Limb (tissue), 2 donors: ENCODE results near the gene PLCB1.
A peak's percentile ranks its signal among the peaks of the same experiment; 100 is the strongest.

Source experiments
- DNase-seq, 2 donors: peaks; one replicate each; pipeline ENCODE4 v3.0.0-alpha.2; 2016; ENCODE audit errors: extremely low spot score in 2 of 2

The PLCB1 gene

DNA sequence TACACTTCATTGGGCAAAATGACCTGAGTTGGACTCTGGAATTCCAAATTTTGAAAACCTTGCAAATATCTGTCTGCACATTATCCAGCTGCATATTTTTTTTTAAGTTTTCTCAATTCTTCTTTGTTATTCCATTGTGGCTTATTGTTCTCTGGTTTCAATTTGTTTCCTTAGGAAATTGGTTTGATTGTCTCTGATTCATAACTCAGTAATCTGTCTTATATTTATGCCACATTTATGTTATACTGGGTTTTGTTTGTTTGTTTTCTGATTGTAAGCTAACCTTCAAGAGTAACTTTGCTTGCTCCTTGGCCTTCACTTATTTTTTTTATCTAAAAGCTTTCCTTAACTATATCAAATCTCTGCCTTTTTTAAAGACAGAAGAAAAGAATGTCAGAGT is 743.5 kb downstream of the PLCB1 start:
- DNase-seq, result no peak

DNA sequence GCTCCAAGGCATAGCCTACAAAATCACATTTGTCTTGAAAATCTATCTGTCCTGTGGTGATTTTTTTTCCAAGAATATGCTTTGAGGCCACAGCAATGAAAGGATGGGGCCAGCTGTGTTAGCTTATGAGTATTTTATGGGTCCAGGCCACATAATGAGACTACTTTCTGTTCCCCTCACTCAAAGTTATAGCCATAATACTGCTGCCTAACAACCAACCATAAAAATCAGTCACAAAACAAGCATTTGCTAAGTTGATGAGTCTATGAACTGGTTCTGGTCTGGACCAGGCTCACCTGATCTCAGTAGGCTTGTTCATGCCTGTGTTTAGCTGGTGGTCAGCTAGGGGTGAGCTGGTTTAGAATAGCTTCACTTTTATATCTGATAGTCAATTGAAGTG is 744.3 kb downstream of the PLCB1 start:
- no peak for DNase-seq

DNA sequence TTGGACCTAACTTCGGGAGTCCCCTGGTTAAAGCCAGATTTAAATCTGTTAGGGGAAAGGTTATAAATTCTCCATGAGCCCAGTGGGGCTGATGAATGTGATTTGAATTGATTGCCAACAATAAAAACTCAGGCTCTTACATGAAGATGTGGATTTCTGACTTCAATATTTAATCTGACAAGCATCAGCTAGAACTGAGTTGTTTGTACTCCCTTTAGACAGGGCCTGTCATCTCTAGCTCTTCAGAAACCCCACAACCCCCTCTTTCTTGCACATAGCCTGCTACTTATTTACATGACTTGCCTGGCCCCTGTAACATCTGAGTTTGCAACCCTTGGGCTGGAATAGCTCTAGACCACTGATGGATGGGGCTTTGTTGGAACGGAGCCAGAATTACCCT is 745.2 kb downstream of the PLCB1 start:
- DNase-seq, result no peak

DNA sequence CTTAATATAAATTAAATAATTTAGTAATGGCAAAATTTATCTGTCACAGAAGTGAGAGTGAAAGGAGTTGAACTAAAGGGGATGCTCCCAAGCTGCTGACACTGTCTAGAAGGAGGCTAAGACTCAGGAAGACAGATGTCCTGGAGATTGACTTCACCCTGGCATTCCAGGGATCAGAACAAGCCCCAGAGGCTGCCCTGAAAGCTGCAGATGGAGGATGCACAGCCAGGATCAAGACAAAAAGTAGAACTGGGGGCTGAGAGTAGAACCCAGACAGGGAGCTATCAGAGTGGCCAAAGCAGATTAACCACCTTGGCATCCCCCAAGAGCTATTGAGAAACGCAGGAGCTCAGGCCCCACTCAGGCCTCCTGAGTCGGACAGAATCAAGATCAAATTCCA is 747.6 kb downstream of the PLCB1 start:
- DNase-seq, result no peak

DNA sequence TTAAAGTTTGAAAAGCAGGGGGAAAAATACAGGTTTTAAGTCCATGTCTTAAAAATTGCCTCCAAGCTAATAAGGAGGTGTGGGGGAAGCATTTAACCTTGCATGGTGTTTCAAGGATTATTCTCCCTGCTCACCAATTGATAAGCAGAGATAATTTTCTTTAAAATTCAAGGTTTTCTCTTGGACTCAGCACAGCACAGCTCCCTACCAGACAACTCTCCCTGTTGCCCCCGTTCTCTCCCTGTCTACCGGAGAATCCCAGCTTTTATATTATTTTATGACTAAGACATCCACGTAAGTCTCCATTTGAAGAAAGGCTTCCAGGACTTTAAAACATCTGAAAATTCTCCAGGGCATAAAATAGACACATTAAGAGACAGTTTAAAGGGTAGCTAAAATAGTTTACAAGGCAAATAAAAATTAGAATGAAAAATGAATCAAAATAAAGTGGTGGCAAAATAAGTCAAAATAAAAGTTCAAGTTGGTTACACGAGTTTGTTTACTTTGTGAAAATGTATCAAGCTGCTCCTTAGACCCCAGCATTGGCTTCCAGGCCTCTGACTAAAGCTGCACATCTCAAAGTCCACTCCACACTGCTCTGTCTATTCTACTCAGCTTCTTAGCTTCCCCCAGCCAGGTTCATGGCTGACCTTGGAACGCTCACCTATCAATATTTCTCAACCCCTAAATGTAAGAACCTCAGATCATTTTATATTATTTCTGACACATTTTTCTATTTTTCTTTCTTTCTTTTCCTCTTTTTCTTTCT is 748.2 kb downstream of the PLCB1 start:
- DNase-seq, result no peak

DNA sequence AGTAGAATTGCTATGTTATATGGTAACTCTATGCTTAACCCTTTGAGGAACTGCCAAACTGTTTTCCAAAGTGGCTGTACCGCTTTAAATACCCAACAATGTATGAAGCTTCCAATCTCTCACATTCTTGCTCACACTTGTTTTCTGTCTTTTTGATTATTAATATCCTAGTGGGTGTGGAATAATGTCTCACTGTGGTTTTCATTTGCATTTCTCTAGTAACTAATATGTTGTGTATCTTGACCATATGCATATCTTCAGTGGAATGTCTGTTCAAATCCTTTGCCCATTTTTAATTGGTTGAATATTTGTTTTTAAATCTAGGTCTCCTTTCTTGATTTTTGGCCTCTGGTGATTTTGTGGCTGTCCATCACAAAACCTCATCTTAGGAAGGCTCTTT is 759.0 kb downstream of the PLCB1 start:
- no peak for DNase-seq

DNA sequence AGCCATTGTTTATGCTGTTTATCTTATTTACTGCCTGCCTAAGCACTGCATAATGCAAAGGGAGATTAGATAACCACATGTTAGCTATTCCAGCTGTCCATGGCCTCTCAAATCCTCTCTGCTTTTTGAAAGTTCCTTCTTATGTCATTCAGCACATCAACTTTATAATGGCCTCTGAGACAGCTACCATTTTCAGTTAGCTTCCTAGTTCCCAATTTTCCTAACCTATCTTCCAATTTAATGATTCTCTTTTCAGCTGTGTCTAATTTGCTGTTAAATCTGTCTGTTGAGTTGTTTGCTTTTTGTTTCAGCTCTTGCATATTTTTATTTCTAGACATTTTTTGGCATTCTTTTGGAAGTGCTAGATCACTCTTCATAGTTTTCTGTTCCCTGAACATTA is 763.4 kb downstream of the PLCB1 start:
- no peak for DNase-seq

DNA sequence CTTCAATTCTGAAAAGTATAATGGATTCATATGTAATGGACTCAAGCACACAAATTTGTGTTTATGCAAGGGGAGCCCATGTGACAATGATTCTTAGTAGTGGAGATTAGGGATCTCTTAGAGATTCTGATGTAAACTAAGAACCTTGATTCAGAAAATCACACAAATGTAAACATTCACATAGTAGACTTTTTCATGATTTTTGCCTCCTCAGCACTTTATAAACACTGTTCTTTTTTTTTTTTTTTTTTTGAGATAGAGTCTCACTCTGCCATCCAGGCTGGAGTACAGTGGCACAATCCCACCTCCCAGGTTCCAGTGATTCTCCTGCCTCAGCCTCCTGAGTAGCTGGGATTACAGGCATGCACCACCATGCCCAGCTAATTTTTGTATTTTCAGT is 766.8 kb downstream of the PLCB1 start:
- DNase-seq, result no peak

DNA sequence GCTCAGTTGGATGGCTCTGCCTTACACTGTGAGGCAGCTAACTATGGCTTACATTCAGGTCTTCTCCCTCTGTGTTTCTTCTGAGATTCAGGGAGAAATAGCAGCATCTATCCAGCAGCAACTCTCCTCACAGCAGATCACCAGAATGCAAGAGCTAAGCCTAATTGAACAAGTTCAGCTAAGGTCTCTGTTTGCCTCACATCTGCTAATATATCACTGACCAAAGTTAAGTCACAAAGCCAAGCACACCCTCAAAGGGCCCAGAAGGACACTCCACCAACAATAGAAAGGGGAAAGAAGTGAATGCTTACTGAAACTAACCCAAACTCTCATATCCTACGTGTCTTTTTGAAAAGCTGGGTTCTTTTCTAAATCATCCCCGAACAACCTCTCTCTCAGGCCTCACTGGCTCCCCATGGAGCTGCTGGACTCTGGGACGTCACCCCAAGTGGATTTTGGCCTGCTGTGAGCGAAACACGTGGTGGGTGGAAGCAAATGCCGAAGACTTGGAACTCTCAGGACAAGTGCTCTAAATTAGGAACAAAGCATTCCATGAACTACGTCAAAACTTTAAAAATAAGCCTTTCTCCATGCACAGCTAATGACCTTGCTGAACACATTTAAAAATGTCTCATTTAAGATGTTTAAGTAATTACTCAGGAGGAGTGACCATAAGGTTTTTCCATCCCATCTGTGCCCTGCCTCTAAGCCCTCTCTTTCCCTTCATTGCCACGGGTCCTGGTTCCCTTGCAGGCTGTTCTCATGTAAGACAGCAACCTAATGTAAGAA is 769.4 kb downstream of the PLCB1 start:
- DNase-seq, result no peak

DNA sequence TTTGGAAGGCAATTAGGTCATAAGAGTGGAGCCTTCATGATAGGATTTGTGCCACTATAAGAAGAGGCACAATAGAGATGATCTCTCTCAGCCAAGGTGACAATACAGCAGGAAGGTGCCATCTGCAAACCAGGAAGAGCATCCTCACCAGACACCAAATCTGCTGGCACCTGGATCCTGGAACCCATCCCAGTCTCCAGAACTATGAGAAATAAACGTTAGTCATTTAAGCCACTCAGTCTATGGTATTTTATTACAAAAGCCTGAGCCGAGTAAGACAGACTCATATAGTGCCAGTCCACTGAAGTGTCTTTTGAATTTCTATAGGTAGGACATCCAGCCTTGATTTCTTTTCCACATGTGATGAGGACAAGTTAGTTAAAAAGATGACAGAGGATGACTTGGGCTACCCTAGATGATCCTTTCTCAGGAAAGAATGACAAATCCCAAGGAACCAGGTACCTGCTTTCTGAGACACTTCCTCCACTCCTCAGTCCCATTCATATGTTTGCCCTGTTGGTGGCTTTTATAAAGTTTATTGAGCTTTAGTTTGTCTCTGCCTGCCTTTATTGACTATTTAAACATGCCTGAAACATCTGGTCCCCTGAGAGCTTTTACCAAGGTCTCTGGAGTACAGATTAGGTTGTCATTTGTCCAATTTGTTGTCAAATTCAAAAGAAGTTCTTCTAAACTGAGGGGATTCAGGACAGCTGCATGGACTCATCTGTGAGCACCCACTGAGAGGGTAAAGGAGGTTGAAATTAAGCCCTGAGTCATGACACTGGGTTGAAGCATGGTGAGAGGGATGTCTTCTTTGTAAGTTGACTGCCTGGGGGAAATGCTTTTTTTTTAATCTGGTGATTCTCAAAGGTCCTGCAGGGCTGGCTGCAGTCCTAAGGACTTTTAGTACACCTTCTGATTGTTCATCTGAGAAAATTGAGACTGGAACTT is 771.9 kb downstream of the PLCB1 start:
- no peak for DNase-seq

DNA sequence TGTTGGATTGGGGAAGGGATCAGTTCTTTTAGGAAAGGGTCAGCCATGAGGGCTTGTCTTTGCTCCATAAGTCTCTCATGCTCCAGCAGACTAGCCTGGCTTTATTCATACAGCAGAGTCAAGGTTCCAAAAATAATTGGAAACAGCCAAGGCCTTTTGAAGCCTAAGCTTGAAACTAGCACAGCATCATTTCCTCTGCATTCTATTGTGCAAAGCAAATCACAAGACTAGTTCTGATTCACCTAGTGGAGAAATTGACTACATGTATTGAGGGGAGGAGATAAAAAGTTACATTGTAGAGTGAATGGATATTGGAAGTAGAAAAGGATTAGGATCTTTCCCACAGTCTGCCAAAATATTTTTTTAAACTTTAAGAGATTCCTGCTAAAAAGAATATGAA is 777.5 kb downstream of the PLCB1 start:
- DNase-seq, result no peak

DNA sequence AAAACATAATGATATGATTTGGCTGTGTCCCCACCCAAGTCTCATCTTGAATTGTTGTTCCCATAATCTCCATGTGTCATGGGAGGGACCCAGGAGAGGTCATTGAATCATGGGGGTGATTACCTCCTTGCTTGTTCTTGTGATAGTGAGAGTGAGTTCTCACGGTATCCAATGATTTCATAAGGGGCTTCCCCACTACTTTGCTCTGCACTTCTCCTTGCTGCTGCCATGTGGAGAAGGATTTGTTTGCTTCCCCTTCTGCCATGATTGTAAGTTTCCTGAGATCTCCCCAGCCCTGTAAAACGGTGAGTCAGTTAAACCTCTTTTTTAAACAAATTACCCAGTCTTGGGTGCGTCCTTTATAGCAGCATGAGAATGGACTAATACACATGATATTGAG is 780.0 kb downstream of the PLCB1 start:
- no peak for DNase-seq

DNA sequence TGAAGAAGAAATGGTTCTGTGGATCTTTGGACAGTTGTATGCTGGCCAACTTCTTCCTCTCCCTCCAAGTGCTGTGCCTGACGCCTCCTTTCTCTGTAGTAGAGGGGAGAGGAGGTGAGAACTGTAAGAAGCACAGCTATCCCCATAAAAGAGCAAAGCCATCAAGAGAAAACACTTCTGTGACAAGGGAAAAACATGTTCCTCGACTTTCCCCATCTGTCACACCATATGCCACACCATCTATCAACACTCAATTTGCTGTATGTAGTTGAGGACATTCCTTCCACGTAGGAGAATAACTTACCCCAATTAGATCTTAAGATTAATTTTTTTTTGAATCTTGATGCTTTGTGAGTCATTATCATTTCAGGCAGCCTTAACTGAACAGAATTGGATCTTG is 780.7 kb downstream of the PLCB1 start:
- no peak for DNase-seq

DNA sequence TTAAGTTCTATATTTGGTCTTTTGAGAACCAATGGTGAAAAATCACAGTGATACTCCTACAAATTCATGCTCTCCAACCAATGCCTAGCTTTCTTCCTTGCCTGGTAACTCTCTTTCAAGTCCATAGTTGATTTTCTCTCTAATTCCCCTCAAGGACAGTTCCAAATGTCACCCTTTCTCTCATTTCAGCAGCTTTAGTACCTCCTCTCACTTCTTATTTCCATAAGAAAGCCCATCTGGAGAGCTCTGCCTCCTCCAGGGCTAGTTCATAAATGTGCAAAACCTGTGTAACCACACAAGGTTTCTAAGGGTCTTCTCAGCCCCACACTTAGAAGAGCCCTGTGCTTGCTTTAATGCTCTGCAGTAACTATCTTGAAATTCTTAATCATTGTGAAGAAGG is 781.4 kb downstream of the PLCB1 start:
- no peak for DNase-seq

DNA sequence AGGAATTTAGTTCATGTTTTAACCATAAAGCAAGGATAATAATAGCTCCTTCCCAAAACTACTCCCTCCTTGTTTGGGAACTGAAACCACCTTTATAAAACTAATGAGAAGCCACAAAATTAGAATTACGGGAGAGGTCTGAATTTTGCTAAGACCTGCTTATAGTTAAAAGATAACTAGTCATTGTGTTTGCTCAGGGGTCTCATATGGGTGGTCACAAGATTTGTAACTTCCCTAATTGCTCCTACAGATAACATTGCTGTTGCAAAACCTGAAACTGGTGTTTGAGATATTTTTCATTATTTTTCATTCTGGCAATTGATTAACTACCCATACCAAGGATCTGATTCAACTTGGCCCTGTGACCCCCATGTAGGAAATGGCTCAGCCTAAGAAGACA is 782.4 kb downstream of the PLCB1 start:
- no peak for DNase-seq

DNA sequence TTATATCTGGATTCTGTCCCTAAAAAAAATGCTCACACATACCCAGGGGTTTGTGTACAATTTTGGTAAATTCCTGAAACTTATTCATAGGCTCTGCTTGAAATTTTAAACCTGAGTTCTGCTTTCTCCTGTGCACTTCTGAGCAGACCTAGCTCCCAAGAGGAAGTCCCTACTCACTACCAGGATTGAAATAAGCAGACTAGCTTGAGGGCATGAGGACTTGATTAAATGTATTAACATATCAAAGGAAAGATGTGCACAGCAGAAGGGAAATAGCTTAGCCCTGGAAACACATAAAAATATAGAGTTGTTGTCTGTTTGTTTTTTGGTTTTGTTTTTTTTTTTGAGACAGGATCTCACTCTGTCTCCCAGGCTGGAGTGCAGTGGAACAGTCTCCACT is 785.0 kb downstream of the PLCB1 start:
- DNase-seq, result no peak

DNA sequence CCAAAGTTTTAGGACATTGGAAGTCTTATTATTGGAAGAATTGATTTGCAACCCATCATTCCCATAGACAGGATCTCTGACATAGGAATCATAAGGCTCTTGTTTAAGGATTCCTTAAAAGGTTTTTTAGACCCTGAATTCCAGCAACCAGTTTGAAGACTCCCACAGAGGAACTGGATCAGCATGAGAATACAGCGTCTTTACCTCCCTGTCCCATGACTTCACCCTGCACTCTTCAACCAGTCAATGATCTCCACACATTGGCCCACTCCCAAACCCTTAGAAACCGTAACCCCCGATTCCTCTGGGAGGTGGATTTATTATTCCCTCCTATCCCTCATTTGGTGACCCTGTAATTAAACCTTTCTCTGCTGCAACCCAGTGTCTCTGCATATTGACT is 786.1 kb downstream of the PLCB1 start:
- no peak for DNase-seq

DNA sequence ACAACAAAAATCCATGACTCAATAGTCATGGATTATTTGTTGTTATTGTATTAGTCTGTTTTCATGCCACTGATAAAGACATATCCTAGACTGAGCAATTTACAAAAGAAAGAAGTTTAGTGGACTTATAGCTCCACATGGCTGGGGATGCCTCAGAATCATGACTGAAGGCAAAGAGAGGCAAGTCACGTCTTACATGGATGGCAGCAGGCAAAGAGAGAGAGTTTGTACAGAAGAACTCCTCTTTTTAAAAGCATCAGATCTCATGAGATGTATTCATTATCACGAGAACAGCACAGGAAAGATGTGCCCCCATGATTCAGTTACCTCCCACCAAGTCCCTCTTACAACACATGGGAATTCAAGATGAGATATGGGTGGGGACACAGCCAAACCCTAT is 792.5 kb downstream of the PLCB1 start:
- DNase-seq, result no peak

DNA sequence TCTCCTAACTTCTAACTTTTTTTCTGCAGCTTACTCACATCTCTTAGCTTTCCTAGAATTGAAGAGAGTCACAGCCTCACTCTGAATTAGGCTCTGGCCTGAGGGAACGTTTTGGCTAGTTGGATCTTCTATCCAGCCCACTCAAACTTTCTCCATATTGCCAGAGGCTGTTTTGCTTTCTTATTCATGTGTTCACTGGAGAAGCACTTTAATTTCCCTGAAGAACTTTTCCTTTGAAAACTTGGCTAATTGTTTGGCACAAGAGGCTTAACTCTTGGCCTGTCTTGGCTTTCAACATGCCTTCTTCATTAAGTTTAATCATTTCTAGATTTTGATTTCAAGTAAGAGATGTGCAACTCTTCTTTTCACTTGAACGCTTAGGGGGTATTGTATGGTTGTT is 798.7 kb downstream of the PLCB1 start:
- DNase-seq, result no peak

DNA sequence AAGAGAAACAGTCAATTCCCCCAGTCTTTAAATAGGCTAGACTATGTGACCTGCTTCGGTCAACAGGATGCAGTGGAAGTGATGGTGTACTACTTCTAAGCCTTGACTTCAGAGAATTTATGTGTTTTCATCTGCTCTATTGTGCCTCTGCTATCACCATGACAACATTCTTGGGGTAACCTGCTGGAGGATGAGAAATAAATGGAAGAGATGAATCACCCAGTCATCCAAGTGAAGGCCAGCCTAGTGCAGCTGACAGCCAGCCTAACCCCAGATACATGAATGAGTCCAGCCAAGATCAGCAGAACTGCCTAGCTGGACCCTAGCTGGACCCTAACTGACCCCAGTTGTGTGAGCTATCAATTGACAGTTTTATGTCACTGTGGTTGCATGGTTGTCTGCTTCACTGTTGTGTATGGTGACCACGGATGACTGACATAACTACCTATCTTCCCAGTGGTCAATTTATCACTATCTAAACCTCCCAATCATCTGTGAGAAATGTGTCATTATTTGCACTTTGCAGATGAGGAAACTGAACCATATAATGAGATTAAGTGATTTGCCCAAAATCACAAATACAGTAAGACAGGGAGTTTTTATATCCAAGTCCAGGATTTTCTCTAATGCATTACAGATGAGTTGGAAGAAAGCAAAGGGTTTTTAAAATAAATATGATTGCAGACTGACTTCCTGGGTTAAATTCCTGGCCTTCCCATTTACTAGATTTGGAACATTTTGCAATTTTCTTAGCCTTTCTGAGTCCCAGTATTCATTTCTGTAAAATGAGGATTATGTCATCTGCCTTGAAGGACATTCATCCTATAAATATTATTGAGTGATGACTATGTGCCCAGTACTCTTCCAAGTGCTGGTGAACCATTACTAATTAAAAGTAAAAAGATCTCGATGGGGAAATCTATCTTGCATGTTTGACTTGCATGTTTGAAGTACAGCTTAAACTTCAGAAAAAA is 800.4 kb downstream of the PLCB1 start:
- peak in 1 of 2 donors; percentile 69 for DNase-seq

DNA sequence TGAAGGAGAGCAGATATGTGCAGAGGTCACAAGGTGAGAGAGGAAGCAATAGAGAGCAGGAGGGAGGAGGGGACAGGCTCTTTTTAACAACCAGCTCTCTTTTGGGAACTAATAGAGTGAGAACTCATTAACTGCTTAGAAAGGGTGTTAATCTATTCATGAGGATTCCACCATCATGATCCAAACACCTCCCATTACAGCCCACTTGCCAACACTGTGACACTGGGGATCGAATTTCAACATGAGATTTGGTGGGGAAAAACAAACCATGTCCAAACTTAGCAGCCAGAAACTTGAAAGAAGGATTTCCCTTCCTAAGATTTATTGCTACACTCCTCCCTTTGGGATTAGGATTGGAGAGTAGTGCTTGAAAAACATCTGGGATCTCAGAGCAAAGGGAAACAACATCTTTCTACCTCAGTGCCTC is 801.3 kb downstream of the PLCB1 start:
- DNase-seq, result no peak
